Muscle layer of colon (tissue), 2 donors: Measurements from ENCODE around the gene DSN1.

Source experiments
- H3K27ac ChIP-seq: one replicate; pipeline ENCODE4 v1.7.0; 2013; ENCODE audit warnings: low read depth, mild to moderate bottlenecking, low read length, moderate library complexity
- H3K27me3 ChIP-seq, 2 donors: one replicate each; pipeline ENCODE4 v1.7.0; 2013; ENCODE audit warnings: low read length in 2 of 2, mild to moderate bottlenecking in 2 of 2; ENCODE audit not compliant: insufficient read depth in 2 of 2, control insufficient read depth in 1 of 2
- H3K36me3 ChIP-seq: one replicate; pipeline ENCODE4 v1.7.0; 2013; ENCODE audit warnings: mild to moderate bottlenecking, low read length; ENCODE audit not compliant: insufficient read depth
- H3K4me1 ChIP-seq: one replicate; pipeline ENCODE4 v1.7.0; 2013; ENCODE audit warnings: mild to moderate bottlenecking, low read length; ENCODE audit not compliant: insufficient read depth
- H3K4me3 ChIP-seq, 2 donors: one replicate each; pipeline ENCODE4 v1.7.0; 2013; ENCODE audit warnings: low read length in 2 of 2, low read depth in 1 of 2, mild to moderate bottlenecking in 1 of 2, moderate library complexity in 1 of 2
- H3K9ac ChIP-seq: one replicate; pipeline ENCODE4 v1.7.0; 2013; ENCODE audit warnings: low read length
- H3K9me3 ChIP-seq: one replicate; pipeline ENCODE4 v1.7.0; 2013; ENCODE audit warnings: mild to moderate bottlenecking, low read length
- donor health status: abdominal sarcoma.
- donor health status: Adenocarcinoma of cecum.

Gene DSN1

DNA sequence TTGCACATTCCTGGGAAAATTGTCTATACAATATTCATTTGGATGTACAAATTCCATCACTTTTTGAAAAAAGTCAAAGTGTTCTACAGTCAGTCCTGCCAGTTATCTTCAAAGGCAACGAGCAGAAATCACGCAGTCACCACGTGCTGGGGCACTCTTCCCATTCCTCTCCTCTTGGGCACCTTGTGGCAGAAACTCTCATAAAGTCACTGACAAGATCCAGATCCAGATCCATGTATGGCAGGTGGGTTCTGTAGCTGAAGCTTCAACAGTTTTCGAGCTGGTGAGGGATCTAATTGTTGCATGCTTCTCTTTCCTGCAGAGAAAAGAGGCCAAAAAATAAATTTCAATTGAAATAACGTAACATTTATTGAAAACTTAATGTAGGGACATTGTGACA, 21.0 kb downstream of the DSN1 start:
- no peak overlapping the region for H3K9ac ChIP-seq
- no peak overlapping the region for H3K4me3 ChIP-seq
- H3K36me3 ChIP-seq, result no peaks in the 10 kb centered on the region
- H3K27ac ChIP-seq, result no peak overlapping the region
- H3K4me1 ChIP-seq, result peaks cover 28% of the 10 kb centered on the region
- H3K9me3 ChIP-seq, result no peaks in the 10 kb centered on the region
- no peaks in the 10 kb centered on the region for H3K27me3 ChIP-seq

DNA sequence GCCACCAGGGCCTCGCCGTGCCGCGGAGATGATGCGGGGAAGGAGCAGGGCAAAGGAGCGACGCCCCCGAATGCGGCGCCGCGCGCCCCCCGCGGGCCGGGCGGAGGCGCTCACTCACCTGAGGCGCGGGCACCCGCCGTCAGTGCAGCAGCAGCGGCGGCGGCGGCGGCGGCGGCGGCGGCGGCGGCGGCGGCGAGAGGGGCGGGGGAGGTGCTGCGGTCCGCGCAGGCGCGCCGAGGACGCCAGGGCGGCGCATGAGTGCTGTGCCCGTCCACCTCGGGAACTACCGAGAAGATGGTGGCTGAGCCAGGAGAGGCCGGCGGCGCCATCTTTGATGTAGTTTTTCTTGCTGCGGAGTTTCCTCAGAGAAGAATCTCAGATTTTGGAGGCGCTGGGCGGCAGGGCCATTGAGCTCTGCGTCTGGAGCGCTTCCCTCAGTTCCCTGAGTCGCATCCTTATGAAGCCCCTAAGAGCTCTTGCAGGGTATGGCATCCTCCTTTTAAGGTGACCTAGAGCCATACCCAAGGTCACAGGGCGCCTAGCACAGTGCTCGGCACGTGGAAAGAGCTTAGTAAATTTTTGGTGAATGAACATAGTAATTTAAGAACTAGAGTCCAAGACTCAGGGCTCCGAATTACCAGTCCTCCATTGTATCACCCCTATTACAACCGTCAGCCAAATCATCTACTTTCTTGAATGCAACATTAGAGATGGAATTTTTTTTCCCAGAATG, 27.5 kb downstream of the DSN1 start, which contains the start of gene NDRG3:
Gene NDRG3, minus strand, starts transcription at position 164 of the 733 bp plus-strand sequence. CDS start 24,355 bp downstream, outside the sequence.
- H3K27ac ChIP-seq, result peak within 1 kb of the TSS; percentile 80
- H3K4me1 ChIP-seq, result peaks cover 12% of the 10 kb centered on the region
- H3K36me3 ChIP-seq, result no peaks in the 10 kb centered on the region
- peak within 1 kb of the TSS; percentile 79 for H3K9ac ChIP-seq
- H3K9me3 ChIP-seq, result no peaks in the 10 kb centered on the region
- H3K4me3 ChIP-seq, result peak within 1 kb of the TSS; percentile 72 to 81
- H3K27me3 ChIP-seq, result no peaks in the 10 kb centered on the region

DNA sequence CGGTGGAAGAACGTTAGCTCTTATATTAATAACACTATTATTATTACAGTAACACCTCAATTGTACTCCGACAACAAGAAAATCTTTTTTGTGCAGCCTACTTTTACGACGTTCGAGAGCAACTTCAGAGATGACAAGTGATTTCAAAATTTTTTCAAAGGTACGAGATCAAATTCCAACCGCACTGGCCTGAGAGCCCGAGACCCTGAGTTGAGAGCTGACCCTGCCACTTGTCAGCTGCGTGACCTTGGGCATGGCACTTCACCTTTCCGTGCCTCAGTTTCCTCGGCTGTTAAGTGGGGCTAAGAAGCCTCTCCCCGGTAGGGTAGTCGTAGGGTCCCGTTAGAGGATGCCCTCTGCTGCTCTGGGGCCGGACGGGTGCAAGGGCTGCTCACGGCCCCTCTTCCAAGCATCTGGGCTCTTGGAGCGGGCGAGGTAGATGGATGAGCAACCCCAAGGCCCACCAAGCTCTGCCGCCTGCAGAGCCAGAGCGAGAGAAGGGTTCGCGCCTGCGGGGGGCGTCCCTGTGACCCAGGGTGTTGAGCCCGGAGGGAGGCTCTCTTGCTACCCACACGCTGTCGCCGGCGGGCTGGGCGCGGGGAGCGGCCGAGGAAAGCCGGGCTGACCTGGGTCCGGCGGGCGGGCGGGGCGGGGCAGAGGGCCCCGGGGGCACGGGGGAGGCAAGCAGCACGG, 28.2 kb downstream of the DSN1 start:
- Histone ChIP-seq H3K9me3 (no peaks in the 10 kb centered on the region), H3K27ac (peak overlapping the region; percentile 76), H3K4me3 (peak overlapping the region; percentile 72 to 81), H3K36me3 (no peaks in the 10 kb centered on the region), H3K27me3 (no peaks in the 10 kb centered on the region), H3K9ac (peak overlapping the region; percentile 79), H3K4me1 (peaks cover 12% of the 10 kb centered on the region)

DNA sequence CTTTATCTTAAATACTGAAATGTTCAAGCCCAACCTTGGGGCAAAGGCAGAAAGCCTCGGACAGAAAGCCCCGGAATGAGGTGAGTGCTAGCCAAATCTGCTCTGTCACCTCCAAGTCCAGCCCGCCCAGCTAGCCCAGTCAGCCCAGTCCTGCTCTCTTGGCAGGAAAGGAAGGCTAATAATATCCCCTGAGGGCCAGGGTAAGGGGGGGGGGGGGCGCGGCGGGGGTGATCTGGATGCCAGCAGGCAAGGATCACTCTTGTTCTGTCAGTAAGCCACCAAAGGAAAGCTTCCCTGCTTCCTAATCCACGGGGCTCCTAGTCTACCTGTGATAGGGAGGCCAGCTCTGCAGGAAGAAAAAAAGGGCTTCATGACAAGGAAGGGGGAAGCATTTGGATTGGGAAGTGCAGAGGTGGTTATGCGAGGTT, 28.8 kb downstream of the DSN1 start:
- Histone ChIP-seq H3K27me3 (no peaks in the 10 kb centered on the region), H3K4me3 (peak overlapping the region in 1 of 2 donors; percentile 81), H3K27ac (peak overlapping the region; percentile 76), H3K9ac (no peak overlapping the region), H3K36me3 (no peaks in the 10 kb centered on the region), H3K4me1 (peaks cover 12% of the 10 kb centered on the region), H3K9me3 (no peaks in the 10 kb centered on the region)

DNA sequence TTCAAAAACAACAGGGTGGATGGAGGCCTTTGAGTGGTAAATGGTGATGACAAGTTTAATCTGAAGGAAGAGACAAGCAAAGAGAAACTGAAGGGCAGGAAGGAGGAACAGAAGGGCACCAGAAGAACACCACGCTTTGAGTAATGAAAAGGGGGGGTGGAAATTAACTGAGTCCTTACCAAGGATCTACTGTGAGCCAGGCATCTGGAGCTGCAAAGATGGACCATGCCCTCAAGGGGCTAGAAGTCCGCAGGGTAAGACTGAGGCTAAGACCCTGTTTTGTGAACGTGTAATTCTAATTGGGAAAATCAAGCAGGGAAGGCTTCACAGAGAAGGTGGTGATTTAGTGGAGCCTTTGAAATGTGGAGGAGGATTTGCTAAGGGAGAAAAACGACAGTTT, 29.3 kb downstream of the DSN1 start:
- Histone ChIP-seq H3K27ac (peak overlapping the region; percentile 30), H3K9me3 (no peaks in the 10 kb centered on the region), H3K9ac (no peak overlapping the region), H3K27me3 (no peaks in the 10 kb centered on the region), H3K4me1 (peaks cover 12% of the 10 kb centered on the region), H3K4me3 (no peak overlapping the region), H3K36me3 (no peaks in the 10 kb centered on the region)

GRCh38 chr20:36742558-36742957, 31.0 kb downstream of the DSN1 start:
- H3K27me3 ChIP-seq, result no peaks in the 10 kb centered on the region
- no peaks in the 10 kb centered on the region for H3K9me3 ChIP-seq
- no peak overlapping the region for H3K4me3 ChIP-seq
- no peak overlapping the region for H3K27ac ChIP-seq
- H3K4me1 ChIP-seq, result peaks cover 12% of the 10 kb centered on the region
- no peak overlapping the region for H3K9ac ChIP-seq
- H3K36me3 ChIP-seq, result no peaks in the 10 kb centered on the region

DNA sequence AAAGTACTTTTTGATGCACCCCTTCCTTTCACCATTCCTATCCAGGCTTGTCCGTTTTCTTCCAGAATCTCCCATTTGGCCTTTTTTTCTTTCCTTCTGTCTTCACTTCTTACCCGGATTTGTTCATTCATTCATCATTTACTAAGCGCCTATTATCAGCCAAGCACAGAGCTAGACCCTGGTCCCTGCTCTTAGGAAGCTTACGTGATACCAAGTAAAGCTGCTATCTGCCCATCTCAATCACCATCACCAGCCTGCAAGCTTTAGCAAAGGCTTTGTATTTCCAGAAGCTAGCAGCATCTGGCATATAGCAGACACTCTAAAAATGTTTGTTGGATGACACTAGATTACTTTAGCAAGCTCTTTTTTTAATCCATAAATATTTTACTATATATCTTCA, 32.5 kb downstream of the DSN1 start:
- H3K27ac ChIP-seq, result no peak overlapping the region
- H3K27me3 ChIP-seq, result no peaks in the 10 kb centered on the region
- H3K9ac ChIP-seq, result no peak overlapping the region
- H3K9me3 ChIP-seq, result no peaks in the 10 kb centered on the region
- H3K4me1 ChIP-seq, result peaks cover 14% of the 10 kb centered on the region
- H3K4me3 ChIP-seq, result no peak overlapping the region
- no peaks in the 10 kb centered on the region for H3K36me3 ChIP-seq

GRCh38 chr20:36737183-36737499, 36.4 kb downstream of the DSN1 start:
- no peaks in the 10 kb centered on the region for H3K27me3 ChIP-seq
- no peak overlapping the region for H3K9ac ChIP-seq
- no peaks in the 10 kb centered on the region for H3K9me3 ChIP-seq
- no peak overlapping the region for H3K27ac ChIP-seq
- H3K4me1 ChIP-seq, result peaks cover 17% of the 10 kb centered on the region
- no peaks in the 10 kb centered on the region for H3K36me3 ChIP-seq
- no peak overlapping the region for H3K4me3 ChIP-seq

DNA sequence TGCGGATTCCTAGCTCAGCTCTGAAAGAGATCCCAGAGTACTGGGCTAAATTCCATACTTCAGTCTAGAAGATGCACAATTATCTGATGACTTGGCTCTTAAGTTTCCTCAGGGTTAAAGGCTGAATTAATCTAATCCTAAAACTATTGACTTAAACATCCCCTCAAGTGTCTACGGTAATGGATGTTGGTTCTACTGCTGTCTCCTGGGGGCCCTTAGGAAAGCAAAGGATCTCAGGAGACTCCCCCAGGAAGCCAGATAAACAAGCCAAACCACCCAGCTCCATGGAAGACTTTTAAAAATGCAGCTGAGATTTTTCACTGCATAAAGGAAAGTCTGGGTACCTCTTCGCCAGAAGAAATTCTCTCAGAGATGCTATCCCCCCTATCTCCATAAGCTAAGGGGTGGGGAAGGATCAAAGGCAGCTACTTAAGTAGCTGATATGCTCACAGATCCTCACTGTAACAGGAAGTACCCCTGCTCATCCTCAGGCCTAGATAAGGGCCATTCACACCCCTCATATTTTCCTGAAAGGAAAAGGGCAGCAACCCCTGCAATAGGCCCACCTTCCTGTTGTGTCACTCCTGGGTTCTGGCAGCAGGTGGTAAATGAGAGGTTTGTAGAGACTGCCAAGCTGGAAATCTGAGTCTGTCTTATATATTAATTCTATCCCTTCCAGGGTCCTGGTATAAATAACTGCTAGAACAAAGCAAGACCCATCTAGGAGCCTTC, 36.9 kb downstream of the DSN1 start:
- H3K27me3 ChIP-seq, result no peaks in the 10 kb centered on the region
- no peaks in the 10 kb centered on the region for H3K9me3 ChIP-seq
- peaks cover 17% of the 10 kb centered on the region for H3K4me1 ChIP-seq
- no peak overlapping the region for H3K27ac ChIP-seq
- no peaks in the 10 kb centered on the region for H3K36me3 ChIP-seq
- H3K4me3 ChIP-seq, result no peak overlapping the region
- no peak overlapping the region for H3K9ac ChIP-seq

- Histone ChIP-seq H3K4me3 (no peak overlapping the region), H3K27me3 (no peaks in the 10 kb centered on the region), H3K27ac (no peak overlapping the region), H3K9me3 (no peaks in the 10 kb centered on the region), H3K4me1 (peaks cover 16% of the 10 kb centered on the region), H3K36me3 (no peaks in the 10 kb centered on the region), H3K9ac (no peak overlapping the region)
Observed at GRCh38 chr20:36732456-36732855, 41.1 kb downstream of the DSN1 start.

DNA sequence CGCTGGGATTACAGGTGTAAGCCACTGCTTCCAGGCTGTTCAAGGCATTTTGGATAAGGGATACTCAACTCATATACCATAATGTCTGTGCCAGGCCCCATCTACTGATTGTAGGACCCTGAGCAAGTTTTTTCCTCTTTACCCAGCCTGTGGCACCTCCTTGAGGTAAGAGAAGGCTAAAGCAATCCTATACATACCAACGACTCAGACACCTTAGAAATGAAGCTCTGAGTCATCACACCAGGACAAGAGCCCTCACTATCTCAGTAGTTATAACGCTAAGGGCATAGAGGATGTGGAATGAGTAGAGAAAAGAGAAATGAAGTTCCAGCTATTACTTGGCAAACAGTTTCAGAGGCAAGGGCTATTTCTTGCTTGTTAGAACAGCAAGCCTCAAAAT, 44.6 kb downstream of the DSN1 start:
- H3K4me1 ChIP-seq, result peaks cover 8% of the 10 kb centered on the region
- no peak overlapping the region for H3K4me3 ChIP-seq
- no peak overlapping the region for H3K9ac ChIP-seq
- no peak overlapping the region for H3K27ac ChIP-seq
- H3K36me3 ChIP-seq, result no peaks in the 10 kb centered on the region
- no peaks in the 10 kb centered on the region for H3K9me3 ChIP-seq
- H3K27me3 ChIP-seq, result no peaks in the 10 kb centered on the region
